ENCODE measurements around the gene B4GAT1. TPM values are rescaled to one million over a fixed set of nuclear protein-coding genes. Genes with fewer than 3 reads are reported as not detected.
A peak's percentile ranks its signal among the peaks of the same experiment; 100 is the strongest.

The B4GAT1 gene
- total and polyA plus RNA-seq, 2 of the 13 experiments (the other 11 are each of a cell fraction or from before 2014, with no cell fraction given) = 40.4 to 109 TPM

- TF ChIP-seq POLR2G (IDR thresholded peaks at IDR 0.05; ENCODE audit: low read depth, low read length) = peak; percentile 68
- TF ChIP-seq SP4 (CRISPR knock-in tag; IDR thresholded peaks at IDR 0.05) = peak; percentile 80
- 0 out of 2 replicates have a peak, but pooled peaks have one; percentile 48 for TF ChIP-seq ZNF772 (CRISPR knock-in tag; IDR thresholded peaks at IDR 0.05)
- peak; percentile 93 for TF ChIP-seq SALL1 (CRISPR knock-in tag; IDR thresholded peaks at IDR 0.05)
- no peak for TF ChIP-seq ZHX1 (CRISPR knock-in tag; IDR thresholded peaks at IDR 0.05; ENCODE audit: low read depth)
- TF ChIP-seq HNF4G (IDR thresholded peaks at IDR 0.05; ENCODE audit: borderline replicate concordance, low read depth, low read length) = peak; percentile 57; the same call in 1 of the 2 replicates
- TF ChIP-seq HNF4G (CRISPR knock-in tag; IDR thresholded peaks at IDR 0.05; ENCODE audit: borderline replicate concordance, low read depth) = no peak
- TF ChIP-seq ZNF790 (CRISPR knock-in tag; IDR thresholded peaks at IDR 0.05; ENCODE audit: borderline replicate concordance) = no peak
- peak; percentile 66; the same call in 1 of the 2 replicates for TF ChIP-seq ZNF784 (CRISPR knock-in tag; IDR thresholded peaks at IDR 0.05; ENCODE audit: borderline replicate concordance)
- no peak for TF ChIP-seq GRHL1 (CRISPR knock-in tag; conservative IDR thresholded peaks at IDR 0.05)
- no peak for TF ChIP-seq CSRNP2 (CRISPR knock-in tag; conservative IDR thresholded peaks at IDR 0.05; ENCODE audit: low read depth)
- TF ChIP-seq HNRNPUL1 (IDR thresholded peaks at IDR 0.05; ENCODE audit: low read depth, low read length) = no peak
- peak; percentile 69; the same call in 1 of the 2 replicates for TF ChIP-seq HOXA5 (CRISPR knock-in tag; IDR thresholded peaks at IDR 0.05)
- TF ChIP-seq CREBL2 (CRISPR knock-in tag; IDR thresholded peaks at IDR 0.05; ENCODE audit: borderline replicate concordance) = no peak
- TF ChIP-seq MEF2D (CRISPR knock-in tag; IDR thresholded peaks at IDR 0.05) = peak; percentile 90
- TF ChIP-seq JARID2 (CRISPR knock-in tag; IDR thresholded peaks at IDR 0.05; ENCODE audit: insufficient replicate concordance) = no peak
These were observed 11.0 kb downstream of the B4GAT1 start, which contains the start of gene RIN1 (continued) for GRCh38 chr11:66336234-66337102.
